Right lobe of liver (tissue), 6 donors: ENCODE measurements around the gene ZNF655. TPM values are rescaled to one million over a fixed set of nuclear protein-coding genes. Genes with fewer than 3 reads are reported as not detected.

ENCODE experiments used
- ATAC-seq, 4 donors: fragments of 200-7000 bp; cut with Tn5 transposase; one replicate each; pipeline ENCODE4 v1.9.1; 2020; ENCODE audit warnings: mild to moderate bottlenecking in 4 of 4, moderate library complexity in 4 of 4
- DNase-seq, 3 donors: peaks; one replicate each; pipeline ENCODE4 v3.0.0-alpha.2; 2020
- H3K27ac ChIP-seq, 3 donors: fragments of 200-600 bp; one replicate each; pipeline ENCODE4 v1.8.0; 2022
- H3K27me3 ChIP-seq, 2 donors: fragments of 200-600 bp; one replicate each; pipeline ENCODE4 v1.8.0; 2022
- H3K36me3 ChIP-seq, 4 donors: fragments of 200-600 bp; sonication (generic) in 1 of 4; one replicate each; pipeline versions ENCODE4 v1.5.1 to v1.8.0; 2017 to 2022; ENCODE audit warnings: control low read depth in 1 of 4
- H3K4me1 ChIP-seq, 4 donors: fragments of 200-600 bp; sonication (generic) in 1 of 4; one replicate each; pipeline versions ENCODE4 v1.5.1 to v1.8.0; 2017 to 2022; ENCODE audit warnings: control low read depth in 1 of 4
- H3K4me3 ChIP-seq, 3 donors: fragments of 200-600 bp; one replicate each; pipeline ENCODE4 v1.8.0; 2022
- H3K9me3 ChIP-seq, 4 donors: fragments of 200-600 bp; sonication (generic) in 1 of 4; one replicate each; pipeline versions ENCODE4 v1.5.1 to v1.8.0; 2017 to 2022; ENCODE audit warnings: control low read depth in 1 of 4
- POLR2A ChIP-seq: fragments of 450-650 bp; IDR thresholded peaks from one replicate; pipeline ENCODE4 v1.6.1; 2017; ENCODE audit warnings: antibody characterized with exemption, mild to moderate bottlenecking
- WGBS: methylation state at CpG from one replicate; pipeline ENCODE4 v1.1.6; 2018; ENCODE audit warnings: low coverage, low lambda C conversion rate; ENCODE audit not compliant: insufficient coverage; ENCODE audit errors: missing lambda C conversion rate; 5-methylcytosine and 5-hydroxymethylcytosine counted together
- intact Hi-C, 2 donors: fragments of 100-400 bp; cut with DNase I; formaldehyde crosslinking; loops; one replicate each; pipeline versions ENCODE4 v1.11.2 to v1.14.1; 2022
- total RNA-seq, 6 experiments: library from RNA; depleted of rRNA in 2 of 6; stranded (reverse); fragments of >200 nt in 2 of 6; fragmentation: NEBNext Ultra II Directional in 3 of 6; extraction: Animal tissue kit (Norgen Biotek cat#: 25700) in 3 of 6; gene quantifications; one replicate each; pipeline versions ENCODE4 v1.1.0 to v1.2.4, GENCODE V29; 2016 to 2023
- TF ChIP-seq, protein P1 (sequence below), 4 donors: fragments of 200-600 bp in 3 of 4; fragments of 450-650 bp in 1 of 4; IDR thresholded peaks; one replicate each; pipeline versions ENCODE4 v1.5.1 to v1.8.0; 2016 to 2022; ENCODE audit warnings: antibody characterized with exemption in 4 of 4, mild to moderate bottlenecking in 2 of 4
- donor health status: DM: no; HTN: yes; CAD: no.
- donor health status: DM: no; HTN: no; CAD: no.
- donor health status: DM: no; HTN: no; CAD: no.
- donor health status: DM: no; HTN: yes; CAD: no.
- donor health status: DM: no; HTN: yes; CAD: no.

ZNF655 gene
- total RNA-seq, 6 experiments from 2014 or later, result 21.5 to 44.4 (median 26.0) TPM

GRCh38 chr7:99588868-99589267, 30.4 kb downstream of the ZNF655 start:
- DNase-seq, result no peak
- intact Hi-C loops, result no loop called here
- Histone ChIP-seq H3K27ac (no peak overlapping the region), H3K9me3 (no peaks in the 10 kb centered on the region), H3K27me3 (no peaks in the 10 kb centered on the region), H3K4me3 (no peak overlapping the region), H3K36me3 (no peaks in the 10 kb centered on the region), H3K4me1 (no peaks in the 10 kb centered on the region)
- TF ChIP-seq, protein P1, sequence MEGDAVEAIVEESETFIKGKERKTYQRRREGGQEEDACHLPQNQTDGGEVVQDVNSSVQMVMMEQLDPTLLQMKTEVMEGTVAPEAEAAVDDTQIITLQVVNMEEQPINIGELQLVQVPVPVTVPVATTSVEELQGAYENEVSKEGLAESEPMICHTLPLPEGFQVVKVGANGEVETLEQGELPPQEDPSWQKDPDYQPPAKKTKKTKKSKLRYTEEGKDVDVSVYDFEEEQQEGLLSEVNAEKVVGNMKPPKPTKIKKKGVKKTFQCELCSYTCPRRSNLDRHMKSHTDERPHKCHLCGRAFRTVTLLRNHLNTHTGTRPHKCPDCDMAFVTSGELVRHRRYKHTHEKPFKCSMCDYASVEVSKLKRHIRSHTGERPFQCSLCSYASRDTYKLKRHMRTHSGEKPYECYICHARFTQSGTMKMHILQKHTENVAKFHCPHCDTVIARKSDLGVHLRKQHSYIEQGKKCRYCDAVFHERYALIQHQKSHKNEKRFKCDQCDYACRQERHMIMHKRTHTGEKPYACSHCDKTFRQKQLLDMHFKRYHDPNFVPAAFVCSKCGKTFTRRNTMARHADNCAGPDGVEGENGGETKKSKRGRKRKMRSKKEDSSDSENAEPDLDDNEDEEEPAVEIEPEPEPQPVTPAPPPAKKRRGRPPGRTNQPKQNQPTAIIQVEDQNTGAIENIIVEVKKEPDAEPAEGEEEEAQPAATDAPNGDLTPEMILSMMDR (IDR thresholded peaks at IDR 0.05), result no peak
- TF ChIP-seq POLR2A, result no peak
- ATAC-seq, result no peak
- 75% methylated on average over 3 of the region's 3 CpGs for WGBS

GRCh38 chr7:99594948-99595745, 36.7 kb downstream of the ZNF655 start:
- WGBS, result 79% methylated on average over 7 of the region's 7 CpGs
- Histone ChIP-seq H3K27ac (no peak overlapping the region), H3K36me3 (no peaks in the 10 kb centered on the region), H3K9me3 (no peaks in the 10 kb centered on the region), H3K4me1 (no peaks in the 10 kb centered on the region), H3K4me3 (no peak overlapping the region), H3K27me3 (no peaks in the 10 kb centered on the region)
- intact Hi-C loops, result no loop called here
- ATAC-seq (no peak), DNase-seq (no peak)
- TF ChIP-seq POLR2A, result no peak
- TF ChIP-seq, protein P1 (IDR thresholded peaks at IDR 0.05), result no peak

GRCh38 chr7:99596408-99596955, 38.0 kb downstream of the ZNF655 start:
- WGBS, result 100% methylated on average over 1 of the region's 1 CpG
- intact Hi-C loops, result no loop called here
- ATAC-seq, result no peak

DNA sequence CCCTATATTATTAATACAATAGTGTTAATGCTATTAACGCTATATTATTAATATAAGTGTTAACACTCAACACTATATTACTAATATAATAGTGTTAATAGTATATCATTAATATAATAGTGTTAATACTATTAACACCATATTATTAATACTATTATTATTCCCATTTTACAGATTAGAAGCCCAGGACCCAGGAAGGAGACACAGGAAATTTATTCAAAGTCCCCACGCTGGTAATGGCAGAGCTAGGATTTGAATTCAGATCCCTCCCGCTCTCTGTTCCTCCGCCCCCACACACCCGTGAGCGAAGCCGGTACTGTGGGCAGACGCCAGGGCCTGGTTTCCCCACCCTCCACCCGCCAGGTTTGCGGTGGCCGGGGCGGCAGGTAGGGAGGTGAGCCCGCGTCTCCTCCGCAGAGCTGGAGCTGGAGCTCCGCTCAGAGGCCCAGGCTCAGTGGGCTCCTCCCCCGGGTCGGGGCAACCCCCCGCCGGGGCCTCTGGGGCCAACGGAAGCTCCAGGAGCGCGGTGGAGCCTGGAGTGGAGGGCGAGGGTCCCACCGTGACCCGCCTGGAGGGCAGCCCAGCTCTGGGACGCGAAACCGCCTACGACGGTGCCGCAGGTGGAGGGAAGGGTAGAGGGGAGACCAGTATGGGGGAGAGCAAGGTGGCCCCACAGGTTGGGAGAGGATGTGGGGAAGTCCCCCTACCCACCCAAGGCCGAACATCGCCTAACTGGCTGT, 39.5 kb downstream of the ZNF655 start, which contains the start of gene TMEM225B:
TSS of gene TMEM225B (plus strand) at position 506 of the 740 bp plus-strand sequence. CDS start 6,122 bp downstream, outside the sequence.
- DNase-seq, result no peak
- H3K27me3 ChIP-seq, result no peaks in the 10 kb centered on the region
- H3K27ac ChIP-seq, result no peak within 1 kb of the TSS
- 88% methylated on average over 3 of the region's 34 CpGs for WGBS
- peak in 1 of 4 donors; percentile 35 for ATAC-seq
- H3K9me3 ChIP-seq, result no peaks in the 10 kb centered on the region
- H3K4me3 ChIP-seq, result no peak within 1 kb of the TSS
- H3K4me1 ChIP-seq, result no peaks in the 10 kb centered on the region
- intact Hi-C loops, result no loop called here
- H3K36me3 ChIP-seq, result no peaks in the 10 kb centered on the region
- TF ChIP-seq, protein P1 (IDR thresholded peaks at IDR 0.05), result no peak
- no peak for TF ChIP-seq POLR2A

More at GRCh38 chr7:99596408-99596955, 38.0 kb downstream of the ZNF655 start:
- Histone ChIP-seq H3K27me3 (no peaks in the 10 kb centered on the region), H3K27ac (no peak overlapping the region), H3K9me3 (no peaks in the 10 kb centered on the region), H3K4me1 (no peaks in the 10 kb centered on the region), H3K4me3 (no peak overlapping the region), H3K36me3 (no peaks in the 10 kb centered on the region)
- no peak for TF ChIP-seq POLR2A
- TF ChIP-seq, protein P1 (IDR thresholded peaks at IDR 0.05), result no peak
- no peak for DNase-seq
